OCI-LY3 (cell line): Measurements from ENCODE around the gene MED15.

Experiments used
- EZH2phosphoT487 ChIP-seq: fragments of 200-600 bp; shearing (Covaris generic); IDR thresholded peaks from 2 replicates; pipeline ENCODE4 v1.6.1; 2018; ENCODE audit warnings: antibody characterized with exemption, mixed run types, low read depth
- TF ChIP-seq, protein P1 (sequence below): fragments of 200-600, 300-600 bp; sonication (generic); IDR thresholded peaks from 2 replicates; pipeline ENCODE4 v1.5.1; 2014; ENCODE audit warnings: antibody characterized with exemption, low read length, low read depth

DNA sequence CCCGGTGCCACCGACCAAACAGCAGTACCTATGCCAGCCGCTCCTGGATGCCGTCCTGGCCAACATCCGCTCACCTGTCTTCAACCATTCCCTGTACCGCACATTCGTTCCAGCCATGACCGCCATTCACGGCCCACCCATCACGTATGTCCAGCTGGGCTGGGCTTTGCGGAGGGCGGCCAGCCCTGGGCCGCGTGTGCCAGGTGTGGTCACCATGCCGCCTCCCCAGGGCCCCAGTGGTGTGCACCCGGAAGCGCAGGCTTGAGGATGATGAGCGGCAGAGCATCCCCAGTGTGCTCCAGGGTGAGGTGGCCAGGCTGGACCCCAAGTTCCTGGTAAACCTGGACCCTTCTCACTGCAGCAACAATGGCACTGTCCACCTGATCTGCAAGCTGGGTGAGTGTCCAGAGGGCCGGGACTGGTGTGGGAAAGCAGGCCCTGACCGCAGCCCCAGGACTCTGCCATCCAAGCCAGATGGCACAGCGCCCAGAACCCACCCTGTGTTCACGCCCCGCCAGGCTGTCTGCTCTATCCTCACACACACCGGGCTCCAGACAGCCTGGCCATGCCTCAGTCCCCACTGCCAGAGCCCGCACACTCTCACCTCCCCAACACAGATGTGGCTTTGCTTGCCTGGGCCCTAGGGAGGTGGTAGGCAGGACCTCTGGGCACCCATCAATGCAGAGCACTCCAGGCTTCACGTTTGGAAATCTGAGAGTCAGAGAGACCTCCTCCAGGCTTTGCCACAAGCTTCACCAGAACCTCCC lies 77.6 kb downstream of the MED15 start:
- TF ChIP-seq, protein P1, sequence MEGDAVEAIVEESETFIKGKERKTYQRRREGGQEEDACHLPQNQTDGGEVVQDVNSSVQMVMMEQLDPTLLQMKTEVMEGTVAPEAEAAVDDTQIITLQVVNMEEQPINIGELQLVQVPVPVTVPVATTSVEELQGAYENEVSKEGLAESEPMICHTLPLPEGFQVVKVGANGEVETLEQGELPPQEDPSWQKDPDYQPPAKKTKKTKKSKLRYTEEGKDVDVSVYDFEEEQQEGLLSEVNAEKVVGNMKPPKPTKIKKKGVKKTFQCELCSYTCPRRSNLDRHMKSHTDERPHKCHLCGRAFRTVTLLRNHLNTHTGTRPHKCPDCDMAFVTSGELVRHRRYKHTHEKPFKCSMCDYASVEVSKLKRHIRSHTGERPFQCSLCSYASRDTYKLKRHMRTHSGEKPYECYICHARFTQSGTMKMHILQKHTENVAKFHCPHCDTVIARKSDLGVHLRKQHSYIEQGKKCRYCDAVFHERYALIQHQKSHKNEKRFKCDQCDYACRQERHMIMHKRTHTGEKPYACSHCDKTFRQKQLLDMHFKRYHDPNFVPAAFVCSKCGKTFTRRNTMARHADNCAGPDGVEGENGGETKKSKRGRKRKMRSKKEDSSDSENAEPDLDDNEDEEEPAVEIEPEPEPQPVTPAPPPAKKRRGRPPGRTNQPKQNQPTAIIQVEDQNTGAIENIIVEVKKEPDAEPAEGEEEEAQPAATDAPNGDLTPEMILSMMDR: no peak
- TF ChIP-seq EZH2phosphoT487: no peak
